Astrocyte of the spinal cord (primary cell): ENCODE results near the gene PPP1CC.

Experiments used
- DNase-seq: peaks from one replicate; pipeline ENCODE4 v3.0.0; 2011; ENCODE audit warnings: low read depth, low spot score
- H3K4me3 ChIP-seq: 2 replicates; pipeline ENCODE4 v1.5.1; 2011; ENCODE audit warnings: low read depth, mild to moderate bottlenecking, low read length, moderate library complexity
- in situ Hi-C: cut with HindIII; loops from 2 replicates; pipeline ENCODE4 v1.10.0; 2017; ENCODE audit warnings: low sequenced_read_pairs
- TF ChIP-seq, protein P1 (sequence below): IDR thresholded peaks from 2 replicates; pipeline ENCODE4 v1.5.1; 2012; ENCODE audit warnings: low read depth, mild to moderate bottlenecking, low read length, inconsistent platforms

The PPP1CC gene

DNA sequence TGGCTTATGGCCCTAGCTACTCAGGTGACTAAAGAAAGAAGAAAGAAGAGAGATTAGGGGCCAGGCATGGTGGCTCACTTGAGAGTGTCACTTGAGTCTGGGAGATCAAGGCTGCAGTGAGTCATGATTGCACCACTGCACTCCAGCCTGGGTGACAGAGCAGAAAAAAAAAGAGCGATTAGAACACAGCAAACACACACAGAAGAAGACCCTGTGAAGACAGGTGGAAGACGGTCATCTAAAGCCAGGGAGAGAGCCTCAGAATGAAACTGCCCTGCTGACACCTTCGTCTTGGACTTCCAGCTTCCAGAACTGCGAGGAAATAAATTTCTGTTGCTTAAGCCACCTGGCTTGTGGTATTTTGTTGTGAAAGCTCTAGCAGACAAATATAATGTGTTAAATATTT, 17.5 kb upstream of the PPP1CC start:
- TF ChIP-seq, protein P1, sequence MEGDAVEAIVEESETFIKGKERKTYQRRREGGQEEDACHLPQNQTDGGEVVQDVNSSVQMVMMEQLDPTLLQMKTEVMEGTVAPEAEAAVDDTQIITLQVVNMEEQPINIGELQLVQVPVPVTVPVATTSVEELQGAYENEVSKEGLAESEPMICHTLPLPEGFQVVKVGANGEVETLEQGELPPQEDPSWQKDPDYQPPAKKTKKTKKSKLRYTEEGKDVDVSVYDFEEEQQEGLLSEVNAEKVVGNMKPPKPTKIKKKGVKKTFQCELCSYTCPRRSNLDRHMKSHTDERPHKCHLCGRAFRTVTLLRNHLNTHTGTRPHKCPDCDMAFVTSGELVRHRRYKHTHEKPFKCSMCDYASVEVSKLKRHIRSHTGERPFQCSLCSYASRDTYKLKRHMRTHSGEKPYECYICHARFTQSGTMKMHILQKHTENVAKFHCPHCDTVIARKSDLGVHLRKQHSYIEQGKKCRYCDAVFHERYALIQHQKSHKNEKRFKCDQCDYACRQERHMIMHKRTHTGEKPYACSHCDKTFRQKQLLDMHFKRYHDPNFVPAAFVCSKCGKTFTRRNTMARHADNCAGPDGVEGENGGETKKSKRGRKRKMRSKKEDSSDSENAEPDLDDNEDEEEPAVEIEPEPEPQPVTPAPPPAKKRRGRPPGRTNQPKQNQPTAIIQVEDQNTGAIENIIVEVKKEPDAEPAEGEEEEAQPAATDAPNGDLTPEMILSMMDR, result no peak
- no peak overlapping the region for H3K4me3 ChIP-seq
- in situ Hi-C loops, result no loop called here
- no peak for DNase-seq

DNA sequence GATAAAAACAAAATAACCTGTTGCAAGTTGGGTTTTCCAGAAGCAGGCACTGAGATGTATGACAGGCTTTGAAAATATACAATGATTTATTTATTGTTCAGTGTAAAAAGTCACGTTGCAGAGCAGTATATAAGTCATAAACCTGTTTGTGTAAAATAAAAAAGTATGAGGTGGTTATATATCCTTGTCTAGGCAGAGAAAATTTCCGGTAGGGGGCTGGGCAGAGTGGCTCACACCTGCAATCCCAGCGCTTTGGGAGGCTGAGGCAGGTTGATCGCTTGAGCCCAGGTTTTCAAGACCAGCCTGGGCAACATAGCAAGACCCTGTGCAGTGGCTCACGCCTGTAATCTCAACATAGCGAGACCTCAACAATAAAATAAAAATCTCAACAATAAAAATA, 16.2 kb upstream of the PPP1CC start:
- no peak for DNase-seq
- TF ChIP-seq, protein P1, result no peak
- no peak overlapping the region for H3K4me3 ChIP-seq
- in situ Hi-C loops, result no loop called here

DNA sequence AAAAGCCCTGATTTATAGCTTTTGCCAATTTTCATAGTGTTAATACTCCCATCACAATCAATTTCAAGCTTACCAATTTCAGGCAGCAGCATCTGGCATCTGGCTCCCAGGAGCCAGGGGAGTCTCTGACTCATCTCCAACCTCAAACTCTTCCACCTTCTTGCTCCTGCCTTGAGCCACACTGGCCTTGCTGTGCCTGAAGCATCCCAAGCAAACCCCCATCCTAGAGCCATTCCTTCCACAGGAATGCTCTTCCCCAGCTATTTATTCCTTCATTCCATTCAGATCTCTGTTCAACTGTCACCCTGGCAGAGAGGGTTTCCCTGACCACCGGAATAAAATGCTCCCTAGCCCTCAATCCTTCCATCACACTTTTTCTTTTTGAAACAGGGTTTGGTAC, 13.9 kb upstream of the PPP1CC start:
- no peak overlapping the region for H3K4me3 ChIP-seq
- in situ Hi-C loops, result no loop called here
- TF ChIP-seq, protein P1, result no peak
- DNase-seq, result no peak

DNA sequence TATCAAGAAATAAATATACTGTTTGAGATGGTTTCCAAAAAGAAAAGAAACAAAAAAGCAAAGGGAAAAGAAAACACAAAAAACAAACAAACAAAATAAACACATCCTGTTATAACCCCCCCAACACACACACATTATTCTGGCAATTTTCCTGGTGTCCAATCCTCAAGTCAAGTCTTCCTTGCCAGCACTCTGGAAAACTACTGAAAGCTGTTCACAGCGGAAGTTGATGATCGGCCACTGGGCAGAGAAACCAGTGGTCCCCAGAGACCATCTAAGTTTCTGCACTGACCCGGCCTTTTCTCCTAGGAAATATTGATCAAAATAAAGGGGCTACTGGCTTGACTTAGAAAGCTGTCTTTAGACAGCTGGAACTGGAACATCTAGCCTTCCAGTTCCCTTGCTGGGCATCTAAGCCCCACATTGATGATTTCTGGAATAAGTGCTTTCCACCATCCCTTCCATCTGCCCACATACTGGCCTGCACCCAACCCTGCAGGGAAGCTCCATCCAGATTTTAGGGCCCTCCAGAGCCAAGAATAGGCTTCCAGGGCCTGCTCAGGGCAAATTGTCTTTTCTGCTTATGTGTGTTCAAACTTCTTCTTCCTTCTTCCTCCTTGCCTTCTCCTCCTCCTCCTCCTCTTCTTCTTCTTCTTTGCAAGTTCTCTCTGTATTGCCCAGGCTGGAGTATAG, 11.6 kb upstream of the PPP1CC start:
- no peak overlapping the region for H3K4me3 ChIP-seq
- TF ChIP-seq, protein P1, result no peak
- DNase-seq, result no peak
- in situ Hi-C loops, result no loop called here

DNA sequence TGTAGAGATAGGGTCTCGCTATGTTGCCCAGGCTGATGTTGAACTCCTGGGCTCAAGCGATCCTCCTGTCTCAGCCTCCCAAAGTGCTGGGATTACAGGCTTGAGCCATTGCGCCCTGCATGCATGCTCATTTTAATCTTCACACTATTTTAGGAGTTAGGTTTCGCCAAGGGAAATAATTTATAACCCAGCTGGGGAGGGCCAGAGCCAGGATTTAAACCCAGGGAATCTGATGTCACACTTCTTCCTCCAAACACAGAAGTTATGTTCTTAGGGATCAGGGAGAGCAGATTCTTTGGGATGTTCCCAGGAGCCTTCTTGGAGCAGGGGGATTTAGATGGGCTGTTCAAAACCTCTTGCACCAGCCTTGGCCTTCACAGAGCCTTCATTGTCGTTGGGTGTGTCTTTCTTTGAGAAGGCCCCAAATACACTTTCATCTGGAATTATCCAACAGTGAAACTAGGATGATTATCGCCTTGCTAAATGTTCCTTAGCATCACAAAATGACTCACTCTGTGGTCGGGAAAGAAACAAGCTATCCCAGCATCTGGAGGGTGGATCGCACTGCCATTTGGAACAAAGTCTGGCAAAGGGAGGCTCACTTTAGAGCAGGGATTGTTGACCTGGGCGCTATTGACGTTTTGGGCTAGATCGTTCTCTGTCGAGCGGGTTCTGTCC, 8.2 kb upstream of the PPP1CC start:
- TF ChIP-seq, protein P1, result no peak
- no peak overlapping the region for H3K4me3 ChIP-seq
- in situ Hi-C loops, result no loop called here
- DNase-seq, result peak; percentile 18

DNA sequence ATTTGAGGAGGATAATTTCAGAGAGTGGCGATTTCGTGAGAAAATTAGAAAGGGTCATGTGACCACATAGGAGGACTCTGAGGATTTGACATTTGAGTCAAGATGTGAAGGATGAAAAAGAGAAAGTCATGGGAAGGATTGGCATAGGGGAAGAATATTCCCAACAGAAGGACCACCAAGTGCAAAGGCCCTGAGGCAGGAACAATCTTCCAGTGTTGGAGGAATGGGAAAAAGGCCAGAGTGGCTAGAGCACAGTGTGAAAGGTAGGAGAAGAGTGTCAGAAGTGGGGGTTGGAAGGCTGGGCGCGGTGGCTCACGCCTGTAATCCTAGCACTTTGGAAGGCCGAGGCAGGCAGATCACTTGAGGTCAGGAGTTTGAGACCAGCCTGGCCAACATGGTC, 3.9 kb upstream of the PPP1CC start:
- H3K4me3 ChIP-seq, result no peak overlapping the region
- DNase-seq, result no peak
- in situ Hi-C loops, result no loop called here
- TF ChIP-seq, protein P1, result no peak
